Stomach (tissue), 4 donors: Measurements from ENCODE around the gene UCN2.

ENCODE experiments used
- EP300 ChIP-seq: sonication (generic); formaldehyde crosslinking; IDR thresholded peaks from one replicate; pipeline ENCODE4 v1.6.1; 2017; ENCODE audit warnings: antibody characterized with exemption
- POLR2A ChIP-seq, 4 donors: fragments of 450-650 bp; IDR thresholded peaks; one replicate each; pipeline ENCODE4 v1.6.1; 2016; ENCODE audit warnings: antibody characterized with exemption in 4 of 4, control low read depth in 2 of 4, mild to moderate bottlenecking in 1 of 4, moderate library complexity in 1 of 4
- POLR2AphosphoS5 ChIP-seq, 3 donors: sonication (generic); formaldehyde crosslinking; IDR thresholded peaks; one replicate each; pipeline ENCODE4 v1.6.1; 2016; ENCODE audit warnings: antibody characterized with exemption in 3 of 3
- TF ChIP-seq, protein P1 (sequence below), 7 experiments: fragments of 450-650 bp in 4 of 7; fragments of 200-600 bp in 3 of 7; sonication (generic) in 3 of 7; IDR thresholded peaks; one replicate each; pipeline ENCODE4 v1.5.1; 2016 to 2019; ENCODE audit warnings: antibody characterized with exemption in 7 of 7, control low read depth in 2 of 7, mild to moderate bottlenecking in 1 of 7

DNA sequence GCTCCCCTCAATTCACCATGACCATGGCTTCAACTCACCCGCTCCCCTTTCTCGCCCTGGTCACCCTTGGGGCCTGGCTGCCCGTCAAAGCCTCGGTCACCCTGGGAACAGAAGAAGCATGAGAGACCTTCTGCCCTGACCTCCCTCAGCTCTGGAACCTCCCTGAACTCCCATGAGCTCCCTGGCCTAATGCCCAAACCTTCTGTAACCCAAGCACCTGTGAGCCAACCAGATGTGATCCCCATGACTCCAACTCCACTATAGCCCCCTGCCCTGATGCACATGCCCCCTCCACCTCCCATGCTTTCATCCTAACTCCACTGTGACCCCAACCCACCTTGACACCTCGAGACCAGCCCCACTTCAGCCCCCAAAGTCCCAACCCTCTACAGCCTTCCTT, 3.5 kb upstream of the UCN2 start:
- TF ChIP-seq, protein P1, sequence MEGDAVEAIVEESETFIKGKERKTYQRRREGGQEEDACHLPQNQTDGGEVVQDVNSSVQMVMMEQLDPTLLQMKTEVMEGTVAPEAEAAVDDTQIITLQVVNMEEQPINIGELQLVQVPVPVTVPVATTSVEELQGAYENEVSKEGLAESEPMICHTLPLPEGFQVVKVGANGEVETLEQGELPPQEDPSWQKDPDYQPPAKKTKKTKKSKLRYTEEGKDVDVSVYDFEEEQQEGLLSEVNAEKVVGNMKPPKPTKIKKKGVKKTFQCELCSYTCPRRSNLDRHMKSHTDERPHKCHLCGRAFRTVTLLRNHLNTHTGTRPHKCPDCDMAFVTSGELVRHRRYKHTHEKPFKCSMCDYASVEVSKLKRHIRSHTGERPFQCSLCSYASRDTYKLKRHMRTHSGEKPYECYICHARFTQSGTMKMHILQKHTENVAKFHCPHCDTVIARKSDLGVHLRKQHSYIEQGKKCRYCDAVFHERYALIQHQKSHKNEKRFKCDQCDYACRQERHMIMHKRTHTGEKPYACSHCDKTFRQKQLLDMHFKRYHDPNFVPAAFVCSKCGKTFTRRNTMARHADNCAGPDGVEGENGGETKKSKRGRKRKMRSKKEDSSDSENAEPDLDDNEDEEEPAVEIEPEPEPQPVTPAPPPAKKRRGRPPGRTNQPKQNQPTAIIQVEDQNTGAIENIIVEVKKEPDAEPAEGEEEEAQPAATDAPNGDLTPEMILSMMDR (IDR thresholded peaks at IDR 0.05), result no peak
- TF ChIP-seq POLR2A (IDR thresholded peaks at IDR 0.05), result no peak
- no peak for TF ChIP-seq POLR2AphosphoS5 (IDR thresholded peaks at IDR 0.05)
- TF ChIP-seq EP300, result no peak
